ENCODE measurements around the gene MPST. TPM values are rescaled to one million over a fixed set of nuclear protein-coding genes. Genes with fewer than 3 reads are reported as not detected.

Gene MPST
- total RNA-seq, 1 donor = 48.9 TPM

- no peak for TF ChIP-seq CTCF (IDR thresholded peaks at IDR 0.05; ENCODE audit: insufficient read depth, low read length)
- no peak overlapping the region for H3K4me3 ChIP-seq (ENCODE audit: low read depth, low read length)
- no peak for DNase-seq (ENCODE audit: low read depth)
Observed at GRCh38 chr22:37079158-37079557, 59.6 kb downstream of the MPST start.

Small RNA genes within 50 kb of the gene (small RNA-seq; reads per million reads assigned to genes)
- gene RF00019 = not detected

Other genes with a start within 250 kb of the MPST start
- 17.6 and 29.1 TPM in 2 replicates for gene IFT27, start 243.6 kb upstream of the MPST start, total RNA-seq (ENCODE audit: low replicate concordance)
- gene PVALB, start 202.7 kb upstream of the MPST start, total RNA-seq (ENCODE audit: low replicate concordance) = not detected in 2 replicates
- gene NCF4, start 158.7 kb upstream of the MPST start, total RNA-seq (ENCODE audit: low replicate concordance) = not detected in 2 replicates
- 0.81 and 0.98 TPM in 2 replicates for gene CSF2RB, start 106.1 kb upstream of the MPST start, total RNA-seq (ENCODE audit: low replicate concordance)
- 13.7 and 17.1 TPM in 2 replicates for gene TST, start 295 bp upstream of the MPST start, total RNA-seq (ENCODE audit: low replicate concordance)
- 25.2 and 25.6 TPM in 2 replicates for gene KCTD17, start 32.0 kb downstream of the MPST start, total RNA-seq (ENCODE audit: low replicate concordance)
- not detected in 2 replicates for gene TMPRSS6, start 90.0 kb downstream of the MPST start, total RNA-seq (ENCODE audit: low replicate concordance)
- under 0.01 TPM in 1 of 2 replicates, not detected in the other for gene IL2RB, start 130.2 kb downstream of the MPST start, total RNA-seq (ENCODE audit: low replicate concordance)
- 4.2 and 4.6 TPM in 2 replicates for gene C1QTNF6, start 168.5 kb downstream of the MPST start, total RNA-seq (ENCODE audit: low replicate concordance)
- gene SSTR3, start 192.7 kb downstream of the MPST start, total RNA-seq (ENCODE audit: low replicate concordance) = 0.41 TPM in 1 of 2 replicates, not detected in the other
- 5.6 and 14.4 TPM in 2 replicates for gene RAC2, start 224.5 kb downstream of the MPST start, total RNA-seq (ENCODE audit: low replicate concordance)